Measurements from ENCODE around the gene NIF3L1. TPM values are rescaled to one million over a fixed set of nuclear protein-coding genes. Genes with fewer than 3 reads are reported as not detected.

The NIF3L1 gene
- total and polyA plus RNA-seq, 9 of the 15 experiments (the other 6 are each of a cell fraction or from before 2014, with no cell fraction given): 26.7 to 89.5 (median 45.6) TPM

- TF ChIP-seq GTF2B (IDR thresholded peaks at IDR 0.05; ENCODE audit: extremely low read depth, insufficient read length): no peak
- peak; percentile 65 for TF ChIP-seq HNRNPLL (IDR thresholded peaks at IDR 0.05; ENCODE audit: low read depth, low read length, poor library complexity, severe bottlenecking)
- no peak for TF ChIP-seq CHD1 (IDR thresholded peaks at IDR 0.05; ENCODE audit: low read length)
- TF ChIP-seq TCF15 (CRISPR knock-in tag; IDR thresholded peaks at IDR 0.05): no peak
- no peak for TF ChIP-seq ZNF133 (CRISPR knock-in tag; IDR thresholded peaks at IDR 0.05)
- TF ChIP-seq DLX4 (CRISPR knock-in tag; IDR thresholded peaks at IDR 0.05): no peak
- TF ChIP-seq HDAC3 (IDR thresholded peaks at IDR 0.05; ENCODE audit: borderline replicate concordance, partially characterized antibody): no peak
- peak; percentile 56 for TF ChIP-seq FOSL1 (tag; conservative IDR thresholded peaks at IDR 0.05)
- no peak for TF ChIP-seq FUS (optimal IDR thresholded peaks at IDR 0.05; ENCODE audit: low read depth, low read length)
- TF ChIP-seq ELK1 (CRISPR knock-in tag; IDR thresholded peaks at IDR 0.05): no peak
- TF ChIP-seq NFE2 (IDR thresholded peaks at IDR 0.05; ENCODE audit: low read depth): peak; percentile 43; the same call in 1 of the 2 replicates
- peak; percentile 25; the same call in 1 of the 2 replicates for TF ChIP-seq MYNN (IDR thresholded peaks at IDR 0.05)
- no peak for TF ChIP-seq MYNN (CRISPR knock-in tag; IDR thresholded peaks at IDR 0.05)
- TF ChIP-seq ZNF217 (CRISPR knock-in tag; IDR thresholded peaks at IDR 0.05): no peak
- TF ChIP-seq PTBP1 (IDR thresholded peaks at IDR 0.05; ENCODE audit: low read depth, low read length): no peak
- no peak for TF ChIP-seq E2F3 (CRISPR knock-in tag; IDR thresholded peaks at IDR 0.05)
- TF ChIP-seq GTF3C2 (IDR thresholded peaks at IDR 0.05; ENCODE audit: borderline replicate concordance, extremely low read depth, insufficient read length): no peak
- TF ChIP-seq ZBTB49 (CRISPR knock-in tag; IDR thresholded peaks at IDR 0.05; ENCODE audit: borderline replicate concordance): no peak
Measured at GRCh38 chr2:200864176-200865034, 24.8 kb upstream of the NIF3L1 start, which contains the start of gene CLK1 (continued).

Data from K562 (cell line).